Spleen (tissue), 11 donors: ENCODE data around the gene S100A7. TPM values are rescaled to one million over a fixed set of nuclear protein-coding genes. Genes with fewer than 3 reads are reported as not detected.

Experiments used
- DNase-seq: peaks from one replicate; pipeline ENCODE4 v3.0.0-alpha.2; 2020
- H3K27ac ChIP-seq, 8 donors: fragments of 200-600 bp; sonication (generic) in 7 of 8; 1 replicate in 4 of 8; 2 replicates in 4 of 8; pipeline versions ENCODE4 v1.5.0 to v1.8.0; 2016 to 2021; ENCODE audit warnings: inconsistent platforms in 4 of 8, mild to moderate bottlenecking in 4 of 8, moderate library complexity in 1 of 8
- H3K27me3 ChIP-seq, 7 donors: fragments of 200-600 bp; sonication (generic) in 6 of 7; replicated peaks in 1 of 7; 1 replicate in 4 of 7; 2 replicates in 3 of 7; pipeline versions ENCODE4 v1.5.0 to v1.8.0; 2016 to 2021; ENCODE audit warnings: inconsistent platforms in 3 of 7, mild to moderate bottlenecking in 1 of 7
- H3K36me3 ChIP-seq, 6 donors: fragments of 200-600 bp; sonication (generic) in 5 of 6; 1 replicate in 4 of 6; 2 replicates in 2 of 6; pipeline versions ENCODE4 v1.5.0 to v1.8.0; 2016 to 2021; ENCODE audit warnings: inconsistent platforms in 2 of 6
- H3K4me1 ChIP-seq, 6 donors: fragments of 200-600 bp; sonication (generic) in 5 of 6; 1 replicate in 3 of 6; 2 replicates in 3 of 6; pipeline versions ENCODE4 v1.5.0 to v1.8.0; 2016 to 2021; ENCODE audit warnings: inconsistent platforms in 3 of 6
- H3K4me3 ChIP-seq, 8 donors: fragments of 200-600 bp; sonication (generic) in 7 of 8; 1 replicate in 4 of 8; 2 replicates in 4 of 8; pipeline versions ENCODE4 v1.5.0 to v1.8.0; 2016 to 2021; ENCODE audit warnings: inconsistent platforms in 4 of 8, mild to moderate bottlenecking in 4 of 8, moderate library complexity in 2 of 8
- H3K9me3 ChIP-seq, 8 donors: fragments of 200-600 bp; sonication (generic) in 7 of 8; 1 replicate in 4 of 8; 2 replicates in 4 of 8; pipeline versions ENCODE4 v1.5.0 to v1.8.0; 2016 to 2021; ENCODE audit warnings: inconsistent platforms in 4 of 8
- CTCF ChIP-seq, 11 experiments: fragments of 200-600 bp in 7 of 11; fragments of 450-650 bp in 4 of 11; sonication (generic) in 4 of 11; IDR thresholded peaks in 8 of 11; conservative IDR thresholded peaks in 3 of 11; 1 replicate in 7 of 11; 2 replicates in 4 of 11; pipeline versions ENCODE4 v1.4.0 to v1.8.0; 2016 to 2021; ENCODE audit warnings: antibody characterized with exemption in 11 of 11, inconsistent platforms in 4 of 11, mild to moderate bottlenecking in 1 of 11
- POLR2A ChIP-seq, 3 donors: fragments of 450-650 bp; IDR thresholded peaks; one replicate each; pipeline ENCODE4 v1.5.1; 2017; ENCODE audit warnings: antibody characterized with exemption in 3 of 3, mild to moderate bottlenecking in 1 of 3
- POLR2AphosphoS5 ChIP-seq, 3 donors: sonication (generic); formaldehyde crosslinking; IDR thresholded peaks; one replicate each; pipeline ENCODE4 v1.5.1; 2017; ENCODE audit warnings: antibody characterized with exemption in 3 of 3
- WGBS, 5 donors: extraction: QIAGEN DNeasy Blood & Tissue Kit in 3 of 5; methylation state at CpG; one replicate each; pipeline versions ENCODE4 v1.1.5 to v1.1.7; 2013 to 2018; 5-methylcytosine and 5-hydroxymethylcytosine counted together
- intact Hi-C: fragments of 100-400 bp; cut with DNase I; formaldehyde crosslinking; loops from one replicate; pipeline ENCODE4 v1.15.0; 2023; ENCODE audit warnings: low total_unique reads
- polyA plus RNA-seq, 3 donors: library from polyadenylated mRNA; stranded (reverse); fragments of 200-250 nt; gene quantifications; one replicate each; pipeline ENCODE4 v1.2.1, GENCODE V29; 2013
- total RNA-seq, 7 donors: library from RNA; depleted of rRNA in 3 of 7; stranded (reverse); fragments of >200 nt in 3 of 7; fragmentation: NEBNext Ultra II Directional in 4 of 7; extraction: Animal tissue kit (Norgen Biotek cat#: 25700) in 4 of 7; gene quantifications; one replicate each; pipeline versions ENCODE4 v1.1.0 to v1.2.1, GENCODE V29; 2016 to 2021
- donor health status: healthy with polysubstance abuse.
- donor health status: DM: no; HTN: no; CAD: no; lungs with moderate emphysema.
- donor health status: DM: no; HTN: no; CAD: no.
- donor health status: Bipolar disorder and iron deficiency.
- donor health status: healthy.
- donor health status: DM: no; HTN: no; CAD: no.
- donor health status: DM: yes; HTN: yes; CAD: no.

S100A7 gene
- total and polyA plus RNA-seq, 10 donors = not detected

- intact Hi-C loops = no loop called here
- 68 to 77% (median 71%) methylated on average over 8 of the region's 8 CpGs for WGBS, 5 donors
- Histone ChIP-seq H3K36me3 (no peaks in the 10 kb centered on the region), H3K27ac (no peak overlapping the region), H3K27me3 (peaks cover 0 to 47% (median 0%) of the 10 kb centered on the region in 7 donors), H3K4me3 (no peak overlapping the region), H3K9me3 (peaks cover 0 to 9% (median 3%) of the 10 kb centered on the region in 8 donors), H3K4me1 (no peaks in the 10 kb centered on the region)
- no peak for DNase-seq
- TF ChIP-seq POLR2A (IDR thresholded peaks at IDR 0.05) (no peak), POLR2AphosphoS5 (IDR thresholded peaks at IDR 0.05) (no peak), CTCF (IDR thresholded peaks at IDR 0.05 in 8 of 11, conservative IDR thresholded peaks at IDR 0.05 in 3 of 11) (no peak)
Measured at GRCh38 chr1:153478047-153478691, 17.7 kb upstream of the S100A7 start.

- Histone ChIP-seq H3K9me3 (peaks cover 0 to 25% (median 19%) of the 10 kb centered on the region in 8 donors), H3K36me3 (no peaks in the 10 kb centered on the region), H3K27me3 (peaks cover 0 to 35% (median 0%) of the 10 kb centered on the region in 7 donors), H3K4me1 (no peaks in the 10 kb centered on the region), H3K4me3 (no peak overlapping the region), H3K27ac (no peak overlapping the region)
- TF ChIP-seq POLR2A (IDR thresholded peaks at IDR 0.05) = no peak
- no peak for TF ChIP-seq CTCF (IDR thresholded peaks at IDR 0.05 in 8 of 11, conservative IDR thresholded peaks at IDR 0.05 in 3 of 11)
- no peak for TF ChIP-seq POLR2AphosphoS5 (IDR thresholded peaks at IDR 0.05)
- WGBS, 5 donors = 81 to 88% (median 84%) methylated on average over 3 to 4 of the region's 4 CpGs
- intact Hi-C loops = no loop called here
- DNase-seq = no peak
Measured at GRCh38 chr1:153476491-153477093, 16.1 kb upstream of the S100A7 start.

- H3K36me3 ChIP-seq = no peaks in the 10 kb centered on the region
- no peaks in the 10 kb centered on the region for H3K4me1 ChIP-seq
- peaks cover 0 to 37% (median 27%) of the 10 kb centered on the region in 8 donors for H3K9me3 ChIP-seq
- H3K4me3 ChIP-seq = no peak overlapping the region
- peaks cover 0 to 33% (median 0%) of the 10 kb centered on the region in 7 donors for H3K27me3 ChIP-seq
- no peak overlapping the region for H3K27ac ChIP-seq
- WGBS, 5 donors = 61 to 88% (median 82%) methylated on average over 2 of the region's 2 CpGs
- TF ChIP-seq POLR2A (IDR thresholded peaks at IDR 0.05) (no peak), CTCF (IDR thresholded peaks at IDR 0.05 in 8 of 11, conservative IDR thresholded peaks at IDR 0.05 in 3 of 11) (no peak), POLR2AphosphoS5 (IDR thresholded peaks at IDR 0.05) (no peak)
- intact Hi-C loops = no loop called here
- no peak for DNase-seq
Measured at GRCh38 chr1:153475282-153475681, 14.8 kb upstream of the S100A7 start.

- WGBS, 5 donors = 69 to 81% (median 76%) methylated on average over 3 of the region's 3 CpGs
- Histone ChIP-seq H3K4me1 (no peaks in the 10 kb centered on the region), H3K36me3 (no peaks in the 10 kb centered on the region), H3K4me3 (no peak overlapping the region), H3K27ac (no peak overlapping the region), H3K9me3 (peaks cover 0 to 37% (median 27%) of the 10 kb centered on the region in 8 donors), H3K27me3 (peaks cover 0 to 29% (median 0%) of the 10 kb centered on the region in 7 donors)
- DNase-seq = no peak
- intact Hi-C loops = no loop called here
- TF ChIP-seq POLR2A (IDR thresholded peaks at IDR 0.05) = no peak
- no peak for TF ChIP-seq CTCF (IDR thresholded peaks at IDR 0.05 in 8 of 11, conservative IDR thresholded peaks at IDR 0.05 in 3 of 11)
- no peak for TF ChIP-seq POLR2AphosphoS5 (IDR thresholded peaks at IDR 0.05)
Measured at GRCh38 chr1:153474347-153474746, 13.9 kb upstream of the S100A7 start.
